Coronary artery (tissue), 2 donors: ENCODE measurements around the gene TTC28.
"Not testable (repeated sequence)": the region's sequence is repeated elsewhere in the genome, so short reads cannot be mapped to it uniquely, and the experiment has no call there.

Experiments
- DNase-seq: peaks from one replicate; pipeline ENCODE4 v3.0.0-alpha.2; 2017; ENCODE audit warnings: low spot score
- H3K27ac ChIP-seq, 2 donors: fragments of 200-600 bp; sonication (generic); one replicate each; pipeline ENCODE4 v1.5.1; 2016 to 2019
- H3K4me3 ChIP-seq: fragments of 200-600 bp; sonication (generic); 2 replicates; pipeline ENCODE4 v1.5.1; 2016; ENCODE audit warnings: mild to moderate bottlenecking, moderate library complexity
- CTCF ChIP-seq: fragments of 200-600 bp; sonication (generic); IDR thresholded peaks from one replicate; pipeline ENCODE4 v1.5.1; 2019; ENCODE audit warnings: antibody characterized with exemption

TTC28 gene

GRCh38 chr22:28171712-28172111, 507.9 kb downstream of the TTC28 start:
- H3K27ac ChIP-seq = no peak overlapping the region
- no peak for TF ChIP-seq CTCF
- H3K4me3 ChIP-seq = no peak overlapping the region
- no peak for DNase-seq

GRCh38 chr22:28171115-28171514, 508.5 kb downstream of the TTC28 start:
- no peak for TF ChIP-seq CTCF
- Histone ChIP-seq H3K27ac (no peak overlapping the region), H3K4me3 (no peak overlapping the region)
- DNase-seq = no peak

GRCh38 chr22:28169314-28169713, 510.3 kb downstream of the TTC28 start:
- not testable (repeated sequence) for DNase-seq, H3K4me3 ChIP-seq, H3K27ac ChIP-seq

- no peak for TF ChIP-seq CTCF
- Histone ChIP-seq H3K4me3 (no peak overlapping the region), H3K27ac (no peak overlapping the region)
- DNase-seq = no peak
These were observed 523.8 kb downstream of the TTC28 start for GRCh38 chr22:28155808-28156207.

GRCh38 chr22:28154861-28155260, 524.8 kb downstream of the TTC28 start:
- no peak overlapping the region for H3K4me3 ChIP-seq
- TF ChIP-seq CTCF = no peak
- DNase-seq = no peak
- no peak overlapping the region for H3K27ac ChIP-seq

GRCh38 chr22:28151151-28151816, 528.4 kb downstream of the TTC28 start:
- no peak overlapping the region for H3K27ac ChIP-seq
- no peak overlapping the region for H3K4me3 ChIP-seq
- no peak for TF ChIP-seq CTCF
- DNase-seq = no peak

GRCh38 chr22:28148816-28149465, 530.7 kb downstream of the TTC28 start:
- TF ChIP-seq CTCF = no peak
- H3K4me3 ChIP-seq = no peak overlapping the region
- H3K27ac ChIP-seq = no peak overlapping the region
- no peak for DNase-seq
